NCI-H460 (cell line): Measurements from ENCODE around the gene ASIC3. TPM values are rescaled to one million over a fixed set of nuclear protein-coding genes. Genes with fewer than 3 reads are reported as not detected.

ENCODE experiments used
- DNase-seq: peaks from one replicate; pipeline ENCODE4 v3.0.0-alpha.2; 2016; ENCODE audit warnings: low read depth; ENCODE audit errors: extremely low read depth
- total RNA-seq: library from RNA; depleted of rRNA; stranded (reverse); fragments of >200 nt; shearing (Covaris generic); gene quantifications from 2 replicates; pipeline ENCODE4 v1.2.3, GENCODE V29; 2014

Gene ASIC3
- total RNA-seq, 1 experiment from 2014 or later = 1.1 TPM

DNA sequence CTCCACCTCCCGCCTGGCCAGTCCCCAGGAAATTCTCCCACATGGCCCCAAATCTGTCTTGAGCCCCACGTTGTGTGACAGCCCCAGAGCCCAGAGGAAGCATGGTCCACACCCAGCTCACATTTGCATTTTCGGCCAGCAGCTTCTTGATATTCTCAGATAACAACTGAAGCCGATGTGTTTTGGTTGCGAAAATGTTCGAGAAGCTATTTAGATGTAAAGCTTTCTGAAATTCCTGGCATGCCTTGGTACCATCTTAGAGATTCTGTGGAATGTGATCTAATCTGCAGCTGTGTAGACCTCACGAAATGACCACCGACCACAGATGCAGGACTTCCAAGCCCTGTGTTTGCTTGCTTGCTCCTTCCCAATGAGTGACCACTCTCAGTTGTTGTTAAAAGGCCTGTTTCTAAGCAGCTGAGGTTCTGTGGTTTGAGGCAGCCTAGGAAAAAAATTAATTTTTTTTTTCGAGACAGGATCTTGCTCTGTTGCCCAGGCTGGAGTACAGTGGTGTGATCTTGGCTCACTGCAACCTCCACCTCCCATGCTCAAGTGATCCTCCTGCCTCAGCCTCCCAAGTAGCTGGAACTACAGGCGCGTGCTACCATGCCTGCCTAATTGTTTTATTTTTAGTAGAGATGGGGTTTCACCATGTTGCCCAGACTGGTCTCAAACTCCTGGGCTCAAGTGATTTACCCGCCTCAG, 19.9 kb downstream of the ASIC3 start:
- no peak for DNase-seq

DNA sequence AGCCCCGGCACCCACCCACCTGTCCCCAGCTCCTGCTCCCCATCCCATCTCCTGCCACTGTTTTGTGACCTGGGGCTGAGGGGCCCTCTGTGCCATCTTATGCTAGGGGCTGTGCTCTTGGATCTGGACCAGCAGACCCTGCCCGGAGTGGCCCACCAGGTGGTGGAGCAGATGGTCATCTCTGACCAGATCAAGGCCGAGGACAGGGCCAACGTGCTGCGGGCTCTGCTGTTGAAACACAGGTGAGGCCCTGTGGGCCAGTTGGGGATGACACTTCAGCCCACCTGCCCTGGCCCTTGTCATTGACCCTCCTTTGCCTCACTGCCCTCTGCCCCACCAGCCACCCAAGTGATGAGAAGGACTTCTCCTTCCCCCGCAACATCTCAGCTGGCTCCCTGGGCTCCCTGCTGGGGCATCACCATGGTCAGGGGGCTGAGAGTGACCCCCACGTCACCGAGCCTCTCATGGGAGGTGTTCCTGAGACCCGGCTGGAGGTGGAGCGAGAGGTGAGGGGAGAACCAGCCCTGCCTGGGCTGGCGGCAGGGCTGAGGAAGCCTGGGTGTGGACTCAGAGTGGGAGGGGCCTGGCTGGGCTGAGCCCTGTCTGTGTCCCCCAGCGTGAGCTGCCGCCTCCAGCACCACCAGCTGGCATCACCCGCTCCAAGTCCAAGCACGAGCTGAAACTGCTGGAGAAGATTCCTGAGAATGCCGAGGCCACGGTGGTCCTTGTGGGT, 21.7 kb downstream of the ASIC3 start:
- no peak for DNase-seq

DNA sequence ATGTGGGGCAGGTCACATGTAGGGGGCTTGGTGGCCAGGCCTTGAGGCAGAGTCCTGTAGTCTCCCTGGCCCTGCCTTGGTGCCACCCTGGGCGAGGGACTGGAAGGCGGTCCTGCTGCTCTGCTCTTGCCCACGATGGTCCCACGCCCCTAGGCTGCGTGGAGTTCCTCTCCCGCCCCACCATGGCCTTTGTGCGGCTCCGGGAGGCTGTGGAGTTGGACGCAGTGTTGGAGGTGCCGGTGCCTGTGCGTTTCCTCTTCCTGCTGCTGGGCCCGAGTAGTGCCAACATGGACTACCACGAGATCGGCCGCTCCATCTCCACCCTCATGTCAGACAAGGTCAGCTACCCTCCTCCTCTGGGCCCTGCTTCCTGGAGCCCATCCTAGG, 22.2 kb downstream of the ASIC3 start:
- DNase-seq = no peak

- no peak for DNase-seq
Observed at GRCh38 chr7:151071032-151071866, 22.9 kb downstream of the ASIC3 start.

DNA sequence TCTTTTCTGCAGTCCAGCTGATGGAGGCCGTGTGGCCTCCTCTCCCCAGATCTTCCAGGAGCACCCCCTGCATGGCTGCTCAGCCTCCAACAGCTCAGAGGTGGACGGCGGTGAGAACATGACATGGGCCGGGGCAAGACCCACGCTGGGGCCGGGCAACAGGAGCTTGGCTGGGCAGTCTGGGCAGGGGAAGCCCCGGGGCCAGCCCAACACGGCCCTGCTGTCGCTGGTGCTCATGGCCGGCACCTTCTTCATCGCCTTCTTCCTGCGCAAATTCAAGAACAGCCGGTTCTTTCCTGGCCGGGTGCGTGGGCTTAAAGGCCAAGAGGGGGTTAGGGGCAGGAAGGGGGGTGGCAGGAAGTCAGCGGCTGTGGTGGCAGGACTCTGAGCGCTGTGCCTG, 25.7 kb downstream of the ASIC3 start:
- no peak for DNase-seq

GRCh38 chr7:151074817-151075661, 26.7 kb downstream of the ASIC3 start:
- DNase-seq = no peak

DNA sequence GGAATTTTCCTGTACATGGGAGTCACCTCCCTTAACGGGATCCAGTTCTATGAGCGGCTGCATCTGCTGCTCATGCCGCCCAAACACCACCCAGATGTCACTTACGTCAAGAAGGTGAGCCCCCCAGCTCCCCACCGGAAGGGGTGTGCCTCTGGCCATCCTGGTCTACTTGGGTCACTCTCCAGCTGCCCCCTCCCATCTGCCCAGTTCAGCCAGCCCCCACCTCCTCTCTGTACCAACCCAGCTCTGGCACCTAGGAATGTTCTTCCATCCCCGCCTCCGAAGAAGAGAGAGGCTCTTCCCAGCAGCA, 27.3 kb downstream of the ASIC3 start:
- no peak for DNase-seq

DNA sequence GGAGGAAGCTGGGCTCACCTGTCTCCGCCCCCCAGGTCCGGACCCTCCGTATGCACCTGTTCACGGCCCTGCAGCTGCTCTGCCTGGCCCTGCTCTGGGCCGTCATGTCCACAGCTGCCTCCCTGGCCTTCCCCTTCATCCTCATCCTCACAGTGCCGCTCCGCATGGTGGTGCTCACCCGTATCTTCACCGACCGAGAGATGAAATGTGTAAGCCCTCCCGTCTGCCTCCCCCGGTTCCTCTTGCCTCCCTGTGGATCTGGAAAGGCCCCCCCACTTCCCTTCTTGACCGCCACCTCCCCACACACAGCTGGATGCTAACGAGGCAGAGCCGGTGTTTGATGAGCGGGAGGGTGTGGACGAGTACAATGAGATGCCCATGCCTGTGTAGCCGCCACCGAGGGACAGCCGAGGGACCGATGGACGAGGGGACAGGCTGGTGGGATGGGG, 27.7 kb downstream of the ASIC3 start:
- no peak for DNase-seq

GRCh38 chr7:151076863-151077704, 28.8 kb downstream of the ASIC3 start:
- no peak for DNase-seq

- no peak for DNase-seq
Observed at GRCh38 chr7:151077705-151078232, 29.4 kb downstream of the ASIC3 start.

GRCh38 chr7:151078233-151079040, 30.1 kb downstream of the ASIC3 start:
- DNase-seq = no peak

DNA sequence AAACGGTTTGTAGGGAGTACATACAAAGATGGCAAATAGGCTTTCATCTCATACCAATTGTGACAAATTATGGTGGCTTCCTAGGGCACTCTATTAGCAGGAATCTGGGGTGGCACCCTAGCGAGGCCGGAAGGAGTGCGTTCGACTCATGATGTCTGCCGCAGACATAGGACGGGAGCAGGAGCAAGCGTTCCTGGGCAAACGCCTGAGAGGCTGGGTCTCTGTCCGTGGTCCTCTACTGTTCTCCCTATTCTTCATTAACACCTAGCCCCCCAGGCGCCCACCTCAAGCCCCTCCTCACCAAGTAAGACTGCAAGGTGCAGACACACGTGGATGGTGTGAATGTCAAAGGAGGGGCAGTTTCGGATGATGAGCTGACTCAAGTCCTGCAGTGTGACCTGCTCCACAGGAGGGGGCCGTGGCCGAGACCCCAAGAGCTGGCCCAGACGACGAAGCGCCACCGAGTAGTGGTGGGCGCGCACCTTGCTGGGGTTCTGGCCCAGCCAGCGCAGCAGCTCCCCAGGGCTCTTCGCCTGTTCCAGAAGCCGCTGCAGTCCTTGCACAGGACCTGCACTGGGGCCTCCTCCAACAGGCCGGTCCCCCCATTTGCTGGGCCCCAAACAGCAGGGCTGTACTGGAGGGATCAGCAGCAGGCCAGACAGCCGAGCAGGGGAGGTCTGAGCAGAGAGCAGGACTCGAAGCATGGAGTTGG, 31.0 kb downstream of the ASIC3 start:
- no peak for DNase-seq

GRCh38 chr7:151080067-151080521, 31.8 kb downstream of the ASIC3 start:
- DNase-seq = no peak

GRCh38 chr7:151080522-151081169, 32.3 kb downstream of the ASIC3 start, which contains the start of gene FASTK:
Gene FASTK (minus strand): TSS chr7:151080809. CDS start chr7:151080766, 43 bp downstream.
- peak; percentile 89 for DNase-seq

DNA sequence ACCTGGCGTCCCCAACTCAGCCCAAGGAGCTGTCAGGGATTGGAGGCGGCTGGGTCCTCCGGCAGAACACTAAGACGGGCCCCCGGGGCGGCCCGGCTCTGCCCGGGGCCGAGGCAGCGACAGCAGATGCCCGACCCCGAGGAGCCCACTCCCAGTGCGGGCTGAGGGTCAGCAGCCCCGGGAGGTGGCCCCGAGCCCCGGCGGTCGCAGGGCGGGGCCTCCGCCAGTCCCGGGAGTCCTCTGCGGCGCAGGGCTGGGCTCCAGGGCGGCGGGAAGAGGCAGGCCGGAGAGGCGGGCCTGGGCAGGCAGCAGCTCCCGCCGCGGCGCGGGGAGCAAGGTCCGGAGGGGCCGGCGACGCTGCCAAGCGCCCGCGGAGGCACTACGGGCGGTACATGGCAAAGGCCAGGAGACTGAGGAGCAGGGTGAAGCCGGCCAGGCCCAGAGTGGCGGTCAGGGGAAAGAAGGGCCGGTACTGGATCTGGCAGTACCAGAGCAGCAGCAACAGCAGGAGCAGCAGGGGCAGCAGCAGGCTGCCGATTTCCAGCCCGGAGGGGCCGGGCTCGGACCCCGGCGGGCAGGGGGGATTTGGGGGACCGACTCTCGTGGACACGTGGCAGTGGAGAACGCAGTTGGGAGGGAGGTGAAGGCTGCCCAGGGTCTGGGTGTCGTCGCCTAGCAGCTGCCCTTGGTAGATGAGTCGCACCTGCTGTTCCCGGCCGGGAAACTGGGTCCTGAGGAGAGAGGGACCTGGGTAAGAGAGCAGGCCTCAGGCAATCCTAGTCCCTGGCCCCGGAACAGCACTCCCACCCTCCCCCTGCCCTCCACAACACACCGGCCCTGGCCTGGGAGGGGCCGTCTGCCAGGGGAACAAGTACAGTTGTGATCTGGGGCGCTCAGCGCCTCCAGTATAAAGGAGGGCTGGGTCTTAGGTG, 33.1 kb downstream of the ASIC3 start:
- no peak for DNase-seq
